DND-41 (cell line): ENCODE data around the gene IL21R.

ENCODE experiments used
- EZH2 ChIP-seq: IDR thresholded peaks from 3 replicates; pipeline ENCODE4 v1.6.1; 2012; ENCODE audit warnings: borderline replicate concordance, low read depth, mild to moderate bottlenecking, moderate library complexity, low read length, inconsistent platforms; ENCODE audit not compliant: severe bottlenecking
- TF ChIP-seq, protein P1 (sequence below): IDR thresholded peaks from 2 replicates; pipeline ENCODE4 v1.5.1; 2012; ENCODE audit warnings: borderline replicate concordance, low read length, moderate library complexity, mild to moderate bottlenecking; ENCODE audit not compliant: poor library complexity, severe bottlenecking; ENCODE audit errors: extremely low read depth

DNA sequence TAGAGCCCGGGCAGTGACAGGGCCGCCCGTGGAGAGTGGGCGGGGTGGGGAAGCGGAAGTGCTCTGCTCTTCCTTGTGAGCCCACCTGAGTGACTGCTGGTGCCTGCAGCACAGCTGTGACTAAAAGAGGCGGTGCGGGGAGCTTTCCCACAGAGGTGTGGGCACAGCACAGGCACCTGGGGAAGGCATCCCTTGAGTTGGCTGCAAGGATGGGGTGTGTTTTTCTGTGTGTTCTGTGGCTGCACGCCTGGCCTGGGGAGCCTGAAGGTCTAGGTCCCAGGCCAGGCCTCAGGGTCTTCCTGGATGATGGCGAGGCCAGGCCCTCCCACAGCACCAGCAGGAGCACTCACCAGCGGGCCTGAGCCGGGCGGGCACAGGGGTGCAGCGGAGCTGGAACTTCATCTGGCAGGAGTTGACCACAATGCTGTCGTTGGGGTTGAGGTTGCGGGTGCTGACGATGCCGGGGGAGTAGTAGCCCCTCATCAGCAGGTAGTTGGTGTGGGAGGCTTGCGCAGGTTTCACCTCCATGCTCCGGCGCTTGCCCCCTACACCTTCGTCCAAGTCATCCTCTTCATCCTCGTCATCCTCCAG is 67.1 kb downstream of the IL21R start:
- TF ChIP-seq, protein P1, sequence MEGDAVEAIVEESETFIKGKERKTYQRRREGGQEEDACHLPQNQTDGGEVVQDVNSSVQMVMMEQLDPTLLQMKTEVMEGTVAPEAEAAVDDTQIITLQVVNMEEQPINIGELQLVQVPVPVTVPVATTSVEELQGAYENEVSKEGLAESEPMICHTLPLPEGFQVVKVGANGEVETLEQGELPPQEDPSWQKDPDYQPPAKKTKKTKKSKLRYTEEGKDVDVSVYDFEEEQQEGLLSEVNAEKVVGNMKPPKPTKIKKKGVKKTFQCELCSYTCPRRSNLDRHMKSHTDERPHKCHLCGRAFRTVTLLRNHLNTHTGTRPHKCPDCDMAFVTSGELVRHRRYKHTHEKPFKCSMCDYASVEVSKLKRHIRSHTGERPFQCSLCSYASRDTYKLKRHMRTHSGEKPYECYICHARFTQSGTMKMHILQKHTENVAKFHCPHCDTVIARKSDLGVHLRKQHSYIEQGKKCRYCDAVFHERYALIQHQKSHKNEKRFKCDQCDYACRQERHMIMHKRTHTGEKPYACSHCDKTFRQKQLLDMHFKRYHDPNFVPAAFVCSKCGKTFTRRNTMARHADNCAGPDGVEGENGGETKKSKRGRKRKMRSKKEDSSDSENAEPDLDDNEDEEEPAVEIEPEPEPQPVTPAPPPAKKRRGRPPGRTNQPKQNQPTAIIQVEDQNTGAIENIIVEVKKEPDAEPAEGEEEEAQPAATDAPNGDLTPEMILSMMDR, result no peak
- no peak for TF ChIP-seq EZH2
